Activated naive CD4-positive, alpha-beta T cell treated with anti-CD3 and anti-CD28 coated beads, Interleukin-2, amount 50 U/mL, for 16 hours (primary cell): ENCODE data around the gene STX1B.
"Not testable (repeated sequence)": the region's sequence is repeated elsewhere in the genome, so short reads cannot be mapped to it uniquely, and the experiment has no call there.

Experiments used
- DNase-seq: peaks from one replicate; pipeline ENCODE4 v3.0.0-alpha.2; 2020

STX1B gene

DNA sequence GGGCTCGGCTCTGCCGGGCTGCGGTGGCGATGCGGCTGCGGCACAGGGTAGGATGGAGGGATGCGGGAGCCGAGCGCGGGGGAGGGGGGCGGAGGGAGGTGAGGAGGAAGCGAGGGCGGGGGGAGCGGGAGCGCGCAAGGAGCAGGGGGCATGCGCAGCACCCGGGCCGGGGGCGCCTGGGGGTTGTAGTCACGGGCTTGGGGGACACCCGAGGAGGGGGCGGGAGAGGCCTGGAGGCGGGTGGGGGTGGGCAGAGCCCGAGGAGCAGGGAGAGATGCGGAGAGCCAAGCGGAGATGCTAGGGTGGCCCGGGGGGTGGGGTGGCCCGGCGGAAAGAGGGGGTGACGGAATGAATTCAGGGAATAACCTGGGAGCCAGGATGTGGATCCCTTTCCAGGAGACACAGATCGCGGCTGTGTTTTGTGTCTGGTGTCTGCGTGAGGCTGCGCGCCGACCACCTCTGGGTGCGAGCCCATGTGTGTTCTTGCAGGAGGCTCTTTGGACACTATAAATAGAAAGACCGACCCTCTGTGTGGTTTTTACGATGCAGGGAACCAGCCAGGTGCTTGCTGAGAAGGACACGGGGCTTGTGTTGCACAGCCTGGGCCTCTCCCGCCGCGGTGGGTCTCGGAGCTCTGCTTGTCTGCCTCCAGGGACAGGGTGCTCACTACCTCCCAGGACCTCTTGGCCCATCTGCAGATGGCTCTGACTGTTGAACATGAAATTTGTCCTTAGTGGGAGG lies at the start of gene STX1B:
Gene STX1B, minus strand, starts transcription at position 54 of the 741 bp plus-strand sequence. CDS start 242 bp downstream, outside the sequence.
- peak; percentile 72 for DNase-seq

DNA sequence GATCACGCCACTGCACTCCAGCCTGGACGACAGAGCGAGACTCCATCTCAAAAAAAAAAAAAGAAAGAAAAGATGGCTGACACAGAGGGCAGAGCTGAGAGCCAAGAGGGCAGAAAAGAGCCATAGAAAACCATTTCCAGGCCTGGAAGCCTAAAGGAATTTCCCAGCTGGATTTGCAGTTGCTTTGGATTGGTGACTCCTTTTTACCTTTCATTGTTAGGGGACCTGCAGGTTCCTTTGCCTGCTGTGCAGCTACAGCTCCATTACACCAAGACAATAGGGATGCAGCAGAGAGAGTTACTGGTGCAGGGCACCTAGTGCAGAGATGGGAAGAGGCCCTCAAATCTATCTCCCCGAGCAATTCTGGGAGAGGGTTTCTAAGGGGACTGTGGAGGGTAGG lies 45.2 kb upstream of the STX1B start:
- DNase-seq, result no peak

DNA sequence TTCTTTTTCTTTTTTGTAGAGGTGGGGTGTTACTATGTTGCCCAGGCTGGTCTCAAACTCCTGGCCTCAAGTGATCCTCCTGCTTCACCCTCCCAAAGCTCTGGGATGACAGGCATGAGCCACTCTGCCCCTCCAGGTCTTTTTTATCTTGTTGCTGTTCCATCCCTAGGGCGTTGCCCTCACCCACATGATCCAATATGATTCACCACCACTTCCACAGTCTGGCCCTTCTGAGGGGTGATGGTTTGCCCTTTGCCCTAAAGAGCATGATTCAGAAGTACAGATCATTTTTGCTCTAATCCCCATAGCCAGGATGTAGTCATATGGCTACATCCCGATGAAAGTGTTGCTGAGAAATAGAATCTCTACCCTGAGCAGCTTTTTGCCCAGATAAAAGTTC lies 41.7 kb upstream of the STX1B start:
- no peak for DNase-seq

DNA sequence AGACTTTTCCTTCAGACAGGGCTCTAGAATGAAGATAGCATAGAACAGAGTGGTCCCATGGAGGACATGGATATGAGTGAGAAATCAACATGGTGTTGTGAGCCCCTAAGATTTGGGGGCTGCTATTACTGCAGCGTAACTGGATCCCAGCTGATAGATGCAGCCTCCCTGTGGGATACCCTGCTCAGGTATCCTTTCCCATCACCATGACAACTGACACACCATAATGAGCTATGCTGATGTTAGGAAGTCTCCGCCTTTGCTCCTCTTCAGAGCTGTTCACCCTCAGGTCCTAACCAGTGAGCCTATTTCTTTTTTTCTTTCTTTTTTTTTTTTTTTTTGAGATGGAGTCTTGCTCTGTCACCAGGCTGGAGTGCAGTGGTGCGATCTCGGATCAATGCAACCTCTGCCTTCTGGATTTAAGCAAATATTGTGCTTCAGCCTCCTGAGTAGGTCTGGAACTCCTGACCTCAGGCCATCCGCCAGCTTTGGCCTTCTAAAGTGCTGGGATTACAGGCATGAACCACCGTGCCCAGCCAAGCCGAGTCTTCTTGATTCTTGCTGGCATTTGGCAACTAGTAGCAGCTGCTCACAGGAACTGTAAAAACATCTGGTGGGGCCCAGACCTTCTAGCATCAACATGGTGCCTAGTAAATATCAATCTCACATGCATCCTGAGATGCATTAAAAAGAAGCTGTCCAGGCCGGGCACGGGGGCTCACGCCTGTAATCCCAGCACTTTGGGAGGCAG lies 40.0 kb upstream of the STX1B start:
- no peak for DNase-seq

DNA sequence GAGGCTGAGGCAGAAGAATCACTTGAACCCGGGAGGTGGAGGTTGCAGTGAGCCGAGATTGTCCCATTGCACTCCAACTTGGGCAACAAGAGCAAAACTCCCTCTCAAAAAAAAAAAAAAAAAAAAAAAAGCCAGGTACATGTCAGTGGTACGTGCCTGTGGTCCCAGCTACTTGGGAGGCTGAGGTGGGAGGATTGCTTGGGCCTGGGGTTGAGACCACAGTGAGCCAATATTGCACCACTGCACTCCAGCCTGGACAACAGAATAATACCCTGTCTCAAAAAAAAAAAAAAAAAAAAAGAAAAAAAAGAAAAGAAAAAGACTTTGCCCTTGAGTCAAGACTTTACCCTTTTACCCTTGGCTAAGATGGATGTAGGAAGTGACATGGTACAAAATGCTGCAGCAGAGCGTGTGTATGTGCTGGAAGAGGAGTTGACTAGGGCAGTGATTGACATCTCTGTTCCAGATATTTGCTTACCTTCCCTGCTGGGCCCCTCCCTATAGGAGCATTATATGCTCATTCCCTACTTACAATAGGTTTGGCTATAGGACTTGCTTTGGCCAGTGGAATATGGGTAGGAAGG lies 33.6 kb upstream of the STX1B start:
- DNase-seq, result no peak

DNA sequence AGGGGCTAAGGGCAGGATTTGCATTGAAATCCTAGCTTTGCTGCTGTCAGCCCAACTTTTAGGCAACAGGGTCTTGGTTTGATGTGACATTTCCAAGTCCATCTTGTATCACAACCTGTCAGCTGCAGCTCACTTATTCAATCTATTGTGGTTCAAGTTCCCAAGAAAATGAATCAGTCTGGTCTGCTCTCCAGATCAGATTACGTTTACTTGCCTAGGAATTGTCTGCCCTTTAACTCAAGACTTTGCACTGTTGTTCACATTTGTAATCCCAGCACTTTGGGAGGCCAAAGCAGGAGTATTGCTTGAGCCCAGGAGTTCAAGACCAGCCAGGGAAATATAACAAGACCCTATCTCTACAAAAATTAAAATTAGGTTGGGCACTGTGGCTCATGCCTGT lies 32.9 kb upstream of the STX1B start:
- DNase-seq, result no peak

DNA sequence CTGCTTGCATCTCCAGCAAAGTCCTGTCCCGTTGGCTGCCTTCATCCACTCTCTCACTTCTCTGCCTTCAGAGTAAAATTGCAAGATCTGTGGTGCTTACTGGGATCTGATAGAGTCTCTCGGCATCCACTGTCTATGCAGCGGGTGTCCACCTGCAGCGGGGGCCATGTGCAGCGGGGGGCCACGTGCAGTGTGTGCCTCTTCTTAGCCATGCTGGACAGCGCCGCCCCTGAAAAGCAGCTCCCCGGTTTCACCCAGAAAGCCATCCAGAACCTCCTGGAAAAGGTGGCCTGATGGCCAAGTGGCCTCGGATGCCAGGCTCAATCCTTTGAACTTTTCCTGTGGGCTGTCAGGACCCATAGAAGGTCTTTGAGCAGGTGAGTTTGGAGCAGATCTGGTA lies 32.4 kb upstream of the STX1B start:
- no peak for DNase-seq

DNA sequence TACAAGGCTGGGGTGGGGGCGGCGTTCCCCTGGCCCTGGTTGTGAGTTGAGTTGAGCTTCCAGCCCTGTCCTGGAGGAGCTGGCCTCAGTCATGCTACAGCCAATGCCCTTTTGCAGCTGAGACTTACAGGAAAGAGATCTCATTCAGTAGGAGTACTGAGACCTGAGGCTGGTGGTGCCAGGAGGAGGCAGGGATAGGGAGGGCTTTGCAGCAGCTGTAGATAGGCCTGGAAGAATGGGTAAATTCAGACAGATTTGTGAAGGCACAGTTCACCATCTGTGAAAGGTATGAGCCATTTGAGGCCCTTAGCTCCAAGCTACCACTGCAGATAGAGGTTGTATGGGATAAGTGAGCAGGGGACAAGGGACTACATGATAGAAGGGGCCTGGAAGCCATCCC lies 28.6 kb upstream of the STX1B start:
- no peak for DNase-seq

DNA sequence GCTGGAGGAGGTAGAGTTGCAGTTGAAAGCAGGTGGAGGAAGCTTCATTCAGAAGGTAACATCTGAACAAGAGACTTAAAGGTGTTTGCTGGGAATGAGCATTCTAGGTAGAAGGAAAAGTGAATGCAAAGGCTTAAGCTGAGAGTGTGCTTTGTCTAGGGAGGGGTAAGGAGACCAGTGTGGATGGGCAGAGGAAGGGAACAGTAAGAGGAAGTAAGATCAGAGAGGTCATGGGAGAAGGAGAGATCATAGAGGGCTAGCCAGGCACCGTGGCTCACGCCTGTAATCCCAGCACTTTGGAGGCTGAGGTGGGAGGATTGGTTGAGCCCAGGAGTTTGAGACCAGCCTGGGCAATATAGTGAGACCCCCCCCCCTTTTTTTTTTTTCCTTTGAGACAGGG lies 26.3 kb upstream of the STX1B start:
- DNase-seq, result no peak

DNA sequence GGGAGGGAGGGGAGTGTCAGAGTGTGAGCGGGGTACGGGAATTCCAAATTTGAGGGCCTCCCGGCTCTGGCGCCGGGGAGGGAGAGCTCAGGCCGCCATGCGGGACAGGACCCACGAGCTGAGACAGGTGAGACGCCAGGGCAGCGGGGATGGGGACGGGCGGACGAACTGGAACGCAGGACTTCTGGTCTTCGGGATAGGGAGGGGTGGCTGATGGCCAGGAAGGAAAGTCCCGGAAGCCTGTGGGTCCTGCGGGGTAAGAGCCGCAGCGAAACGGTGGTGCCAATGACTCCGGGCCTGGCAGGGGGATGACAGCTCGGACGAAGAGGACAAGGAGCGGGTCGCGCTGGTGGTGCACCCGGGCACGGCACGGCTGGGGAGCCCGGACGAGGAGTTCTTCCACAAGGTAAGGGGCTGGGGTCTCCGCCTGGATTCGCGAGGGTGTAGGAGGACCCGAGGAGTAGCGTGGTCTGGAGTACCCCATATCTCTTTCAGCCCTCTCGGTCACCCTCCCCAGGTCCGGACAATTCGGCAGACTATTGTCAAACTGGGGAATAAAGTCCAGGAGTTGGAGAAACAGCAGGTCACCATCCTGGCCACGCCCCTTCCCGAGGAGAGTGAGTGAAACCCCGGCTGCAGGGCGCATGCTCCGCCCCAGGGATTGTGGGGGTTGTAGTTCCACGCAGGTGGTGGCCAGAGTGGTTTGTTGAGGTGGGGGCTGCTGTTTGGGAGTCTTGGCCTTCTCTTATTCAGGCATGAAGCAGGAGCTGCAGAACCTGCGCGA lies 23.5 kb upstream of the STX1B start:
- peak; percentile 90 for DNase-seq

DNA sequence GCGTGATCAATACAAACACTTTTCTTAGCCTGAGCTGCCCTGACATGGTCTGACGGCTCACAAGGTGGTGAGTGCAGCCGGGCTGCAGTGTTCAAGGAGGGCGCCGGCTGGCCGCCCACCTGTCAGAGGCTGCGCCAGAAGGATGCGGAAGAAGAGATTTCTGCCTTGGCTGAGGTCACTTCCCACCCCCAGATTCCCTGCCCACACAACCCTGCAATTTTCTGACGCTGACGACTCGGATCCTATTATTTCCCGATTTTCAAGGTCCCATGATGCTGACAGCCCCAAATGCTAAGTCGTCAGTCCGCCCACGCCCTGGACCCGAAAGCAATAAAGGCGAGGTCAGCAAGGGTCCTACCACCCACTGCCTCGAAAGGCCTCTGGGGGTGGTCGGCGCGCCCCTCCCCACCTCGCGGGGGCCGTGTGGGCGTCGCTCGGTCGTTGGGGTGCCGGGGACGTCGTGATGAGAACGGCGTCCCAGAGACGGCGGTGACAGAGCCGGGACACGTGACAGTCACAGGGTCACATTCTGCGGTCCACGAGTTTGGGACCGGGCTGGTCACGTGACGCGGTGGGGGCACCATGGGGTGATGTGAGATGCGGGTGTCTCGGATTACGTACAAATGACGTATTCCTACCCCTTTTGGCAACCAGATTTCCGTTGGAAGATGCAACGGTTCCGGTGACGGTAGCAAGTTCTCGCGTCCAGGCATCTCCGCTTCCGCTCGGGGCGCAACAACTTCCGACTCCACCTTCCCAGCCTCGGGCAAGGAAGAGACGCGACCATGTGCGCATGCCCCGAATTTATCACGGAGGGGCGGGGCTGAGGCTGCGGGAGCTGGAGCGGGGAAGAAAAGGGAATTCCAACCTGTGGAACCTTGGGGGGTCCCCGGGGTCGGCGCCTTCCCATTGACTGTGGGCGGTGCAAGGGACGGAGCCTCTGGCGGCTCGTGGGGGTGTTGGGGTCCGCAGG lies 22.6 kb upstream of the STX1B start, which contains the start of gene STX4:
Gene STX4, plus strand, starts transcription at position 823 of the 973 bp plus-strand sequence. CDS start 248 bp downstream, outside the sequence.
- DNase-seq, result peak; percentile 96

DNA sequence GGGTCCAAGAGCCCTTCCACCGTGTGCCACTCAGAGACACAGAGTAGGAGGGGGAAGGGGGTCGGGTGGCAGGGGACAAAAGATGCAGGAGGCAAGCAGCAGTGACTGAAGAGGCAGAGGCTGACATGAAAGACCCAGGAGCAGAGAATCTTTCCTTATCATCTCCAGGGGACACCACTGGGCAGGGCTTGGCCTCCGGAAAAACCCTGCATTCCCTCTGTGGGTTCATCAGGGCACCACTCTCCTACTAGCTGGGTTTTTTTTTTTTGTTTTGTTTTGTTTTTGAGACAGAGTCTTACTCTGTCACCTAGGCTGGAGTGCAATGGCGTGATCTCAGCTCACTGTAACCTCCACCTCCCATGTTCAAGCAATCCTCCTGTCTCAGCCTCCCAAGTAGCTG lies 20.8 kb upstream of the STX1B start:
- no peak for DNase-seq

DNA sequence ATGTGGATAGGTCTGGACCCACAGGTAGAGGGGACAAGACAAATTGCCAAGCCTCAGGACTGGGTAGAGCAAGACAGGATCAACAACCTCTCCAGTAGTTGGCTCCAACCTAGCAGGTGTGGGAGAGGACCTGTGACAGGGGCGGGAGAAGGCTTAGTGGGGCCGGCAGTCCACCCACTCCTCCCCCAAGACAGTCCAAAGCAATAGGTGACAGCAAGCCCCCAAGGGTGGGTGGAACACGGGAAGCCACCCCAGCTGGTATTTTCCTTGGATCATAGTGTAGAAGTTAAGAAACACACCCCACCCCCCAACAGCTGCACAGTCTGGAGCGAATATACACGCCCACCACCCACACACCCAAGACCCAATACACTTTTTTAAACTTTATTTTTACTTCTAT lies 18.8 kb upstream of the STX1B start:
- no peak for DNase-seq

DNA sequence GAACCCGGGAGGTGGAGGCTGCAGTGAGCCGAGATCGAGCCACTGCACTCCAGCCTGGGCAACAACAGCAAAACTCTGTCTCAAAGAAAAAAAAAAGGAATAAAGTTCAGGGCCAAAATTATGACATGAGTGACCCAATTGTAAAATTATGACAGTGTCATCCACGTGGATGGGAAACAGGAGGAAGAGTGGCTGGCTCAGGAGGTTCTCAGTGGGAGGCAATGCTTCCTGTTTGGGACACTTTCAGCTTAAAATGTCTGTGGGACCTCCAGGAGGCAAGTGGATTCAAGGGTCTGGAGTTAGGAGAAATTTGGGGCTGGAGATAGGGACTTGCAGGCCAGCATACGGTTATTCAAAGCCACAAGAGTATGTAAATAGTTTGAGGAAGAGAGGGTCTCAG lies 14.9 kb upstream of the STX1B start:
- DNase-seq, result no peak

DNA sequence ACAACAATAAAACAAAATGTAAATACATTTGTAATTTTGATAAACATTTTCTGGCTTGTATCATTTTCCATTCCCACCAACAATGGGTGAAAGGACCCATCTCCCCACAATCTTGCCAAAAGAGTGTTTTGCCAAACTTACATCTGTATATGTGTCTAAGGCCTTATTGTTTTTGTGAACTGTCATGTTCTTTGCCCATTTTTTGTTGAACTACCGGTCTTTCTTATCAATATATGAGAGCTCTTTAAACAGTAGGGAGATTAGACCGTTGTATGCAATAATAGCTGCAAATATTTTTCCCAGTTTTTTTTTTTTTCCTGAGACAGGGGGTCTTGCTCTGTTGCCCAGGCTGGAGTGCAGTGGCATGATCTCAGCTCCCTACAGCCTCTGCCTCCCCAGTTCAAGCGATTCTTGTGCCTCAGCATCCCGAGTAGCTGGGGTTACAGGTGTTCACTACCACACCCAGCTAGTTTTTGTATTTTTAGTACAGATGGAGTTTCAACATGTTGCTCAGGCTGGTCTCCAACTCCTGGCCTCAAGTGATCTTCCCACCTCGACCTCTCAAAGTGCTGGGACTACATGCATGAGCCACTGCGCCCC lies 13.3 kb upstream of the STX1B start:
- DNase-seq, result no peak

DNA sequence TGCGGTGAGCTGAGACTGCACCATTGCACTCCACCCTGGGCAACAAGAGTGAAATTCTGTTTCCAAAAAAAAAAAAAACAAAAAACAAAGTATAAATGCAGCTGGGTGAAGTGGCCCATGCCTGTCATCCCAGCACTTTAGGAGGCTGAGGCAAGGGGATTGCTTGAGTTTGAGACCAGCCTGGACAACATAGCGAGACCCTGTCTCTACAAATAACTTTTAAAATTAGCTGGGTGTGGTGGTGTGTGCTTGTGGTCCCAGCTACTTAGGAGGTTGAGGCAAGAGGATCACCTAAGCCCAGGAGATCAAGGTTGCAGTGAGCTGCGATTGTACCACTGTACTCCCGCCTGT lies 12.8 kb upstream of the STX1B start:
- DNase-seq, result no peak

DNA sequence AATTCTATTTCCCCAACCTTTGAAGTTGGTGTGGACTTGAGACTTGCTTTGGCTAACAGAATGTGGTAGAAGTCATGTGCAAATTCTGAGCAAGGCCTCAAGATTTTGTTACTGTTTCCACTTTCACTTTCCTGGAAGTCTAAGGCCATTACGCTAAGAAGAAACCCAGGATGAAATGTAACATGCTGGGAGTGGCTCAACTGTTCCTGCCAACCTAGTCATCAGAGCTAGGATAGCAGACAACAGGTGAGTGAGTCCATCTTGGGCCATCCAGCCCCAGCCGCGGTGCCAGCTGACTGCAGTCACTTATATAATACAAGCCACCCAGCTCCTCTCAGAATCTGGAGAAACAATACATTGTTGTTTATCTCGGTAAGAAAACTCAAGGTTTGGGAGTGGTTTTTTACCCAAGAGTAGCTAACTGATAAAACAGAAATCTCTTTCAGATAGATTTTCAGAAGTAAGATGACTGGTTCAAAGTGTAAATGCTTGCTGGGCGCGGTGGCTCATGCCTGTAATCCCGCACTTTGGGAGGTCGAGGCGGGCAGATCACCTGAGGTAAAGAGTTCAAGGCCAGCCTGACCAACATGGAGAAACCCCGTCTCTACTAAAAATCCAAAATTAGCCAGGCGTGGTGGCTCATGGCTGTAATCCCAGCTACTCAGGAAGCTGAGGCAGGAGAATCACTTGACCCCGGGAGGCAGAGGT lies 12.3 kb upstream of the STX1B start:
- no peak for DNase-seq

DNA sequence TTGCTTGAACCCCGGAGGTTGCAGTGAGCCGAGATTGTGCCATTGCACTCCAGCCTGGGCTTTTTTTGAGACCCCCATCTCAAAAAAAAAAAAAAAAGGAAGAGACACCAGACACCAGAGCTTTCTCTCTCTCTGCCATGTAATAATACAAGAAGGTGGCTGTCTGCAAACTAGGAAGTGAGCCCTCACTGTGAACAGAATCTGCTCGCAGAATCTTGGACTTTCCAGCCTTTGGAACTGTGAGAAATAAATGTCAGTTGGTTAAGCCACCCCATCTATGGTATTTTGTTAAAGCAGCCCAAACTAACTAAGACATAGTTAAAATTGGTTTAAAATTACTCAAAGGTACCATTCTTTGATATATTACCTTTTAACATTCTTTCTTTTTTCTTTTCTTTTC lies 10.1 kb upstream of the STX1B start:
- DNase-seq, result no peak

DNA sequence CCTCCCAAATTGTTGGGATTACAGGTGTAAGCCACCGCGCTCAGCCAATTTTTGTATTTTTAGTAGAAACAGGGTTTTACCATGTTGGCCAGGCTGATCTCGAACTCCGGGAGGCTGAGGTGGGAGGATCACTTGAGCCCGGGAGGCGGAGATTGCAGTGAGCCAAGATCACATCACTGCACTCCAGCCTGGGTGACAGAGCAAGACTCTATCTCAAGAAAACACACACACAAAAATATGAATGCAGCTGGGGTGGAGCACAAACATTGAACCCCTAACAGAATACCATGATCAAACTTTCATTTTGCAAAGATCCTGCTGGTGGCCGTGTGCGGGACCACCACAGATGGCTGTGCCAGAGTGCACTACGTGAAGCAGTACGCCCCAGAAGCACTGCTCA lies 7.3 kb upstream of the STX1B start:
- not testable (repeated sequence) for DNase-seq

DNA sequence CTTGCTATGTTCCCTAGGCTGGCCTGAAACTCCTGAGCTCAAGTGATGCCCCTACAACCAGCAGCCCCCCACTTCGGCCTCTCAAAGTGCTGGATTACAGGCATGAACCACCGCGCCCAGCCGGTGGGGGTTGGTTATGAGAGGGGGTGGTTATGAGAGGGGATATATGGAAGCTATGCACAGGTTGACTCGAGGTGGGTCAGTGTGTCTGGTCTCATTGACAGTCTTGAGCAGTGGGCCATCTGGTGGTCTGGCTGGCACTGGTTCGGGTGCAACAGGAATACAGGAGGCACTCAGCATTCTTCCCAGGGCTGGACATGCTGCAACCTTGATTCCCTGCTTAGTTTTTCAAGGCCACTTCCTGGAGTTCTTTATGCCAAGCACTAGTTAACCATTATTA lies 5.6 kb upstream of the STX1B start:
- no peak for DNase-seq

DNA sequence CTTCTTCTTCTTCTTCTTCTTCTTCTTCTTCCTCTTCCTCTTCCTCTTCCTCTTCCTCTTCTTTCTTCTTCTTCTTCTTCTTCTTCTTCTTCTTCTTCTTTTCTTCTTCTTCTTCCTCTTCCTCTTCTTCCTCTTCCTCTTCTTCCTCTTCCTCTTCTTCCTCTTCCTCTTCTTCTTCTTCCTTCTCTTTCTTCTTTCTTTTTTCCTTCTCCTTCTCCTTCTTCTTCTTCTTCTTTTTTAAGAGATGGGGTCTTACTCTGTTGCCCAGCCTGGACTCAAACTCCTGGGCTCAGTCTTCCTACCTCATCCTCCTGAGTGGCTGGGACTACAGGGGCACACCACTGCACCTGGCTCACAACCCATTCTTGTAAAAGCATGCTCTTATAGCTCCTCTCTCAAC lies 2.9 kb upstream of the STX1B start:
- DNase-seq, result not testable (repeated sequence)
